ENCODE data around the gene PLEKHM3. TPM values are rescaled to one million over a fixed set of nuclear protein-coding genes. Genes with fewer than 3 reads are reported as not detected.

The PLEKHM3 gene
- total RNA-seq, 1 donor from 2014 or later: 2.5 TPM

- DNase-seq (ENCODE audit: low read depth): no peak
- H3K4me3 ChIP-seq (ENCODE audit: low read depth, low read length): no peak overlapping the region
- TF ChIP-seq CTCF (conservative IDR thresholded peaks at IDR 0.05; ENCODE audit: low read depth, low read length): no peak
Measured at GRCh38 chr2:207790898-207791297, 234.4 kb downstream of the PLEKHM3 start.

- H3K4me3 ChIP-seq (ENCODE audit: low read depth, low read length): no peak overlapping the region
- DNase-seq (ENCODE audit: low read depth): no peak
- no peak for TF ChIP-seq CTCF (conservative IDR thresholded peaks at IDR 0.05; ENCODE audit: low read depth, low read length)
Measured at GRCh38 chr2:207787800-207788199, 237.5 kb downstream of the PLEKHM3 start.

GRCh38 chr2:207787017-207787416 lies 238.3 kb downstream of the PLEKHM3 start:
- TF ChIP-seq CTCF (conservative IDR thresholded peaks at IDR 0.05; ENCODE audit: low read depth, low read length): no peak
- DNase-seq (ENCODE audit: low read depth): no peak
- H3K4me3 ChIP-seq (ENCODE audit: low read depth, low read length): no peak overlapping the region

GRCh38 chr2:207784898-207785297 lies 240.4 kb downstream of the PLEKHM3 start:
- H3K4me3 ChIP-seq (ENCODE audit: low read depth, low read length): no peak overlapping the region
- no peak for DNase-seq (ENCODE audit: low read depth)
- TF ChIP-seq CTCF (conservative IDR thresholded peaks at IDR 0.05; ENCODE audit: low read depth, low read length): no peak

GRCh38 chr2:207783514-207783913 lies 241.8 kb downstream of the PLEKHM3 start:
- TF ChIP-seq CTCF (conservative IDR thresholded peaks at IDR 0.05; ENCODE audit: low read depth, low read length): no peak
- no peak overlapping the region for H3K4me3 ChIP-seq (ENCODE audit: low read depth, low read length)
- DNase-seq (ENCODE audit: low read depth): no peak

GRCh38 chr2:207782238-207783030 lies 242.9 kb downstream of the PLEKHM3 start:
- H3K4me3 ChIP-seq (ENCODE audit: low read depth, low read length): no peak overlapping the region
- TF ChIP-seq CTCF (conservative IDR thresholded peaks at IDR 0.05; ENCODE audit: low read depth, low read length): no peak
- no peak for DNase-seq (ENCODE audit: low read depth)

GRCh38 chr2:207779523-207779922 lies 245.8 kb downstream of the PLEKHM3 start:
- TF ChIP-seq CTCF (conservative IDR thresholded peaks at IDR 0.05; ENCODE audit: low read depth, low read length): no peak

More at GRCh38 chr2:207779523-207779922, 245.8 kb downstream of the PLEKHM3 start:
- DNase-seq (ENCODE audit: low read depth): no peak
- H3K4me3 ChIP-seq (ENCODE audit: low read depth, low read length): no peak overlapping the region
